ENCODE results near the gene PFN1.

- TF ChIP-seq EZH2 (IDR thresholded peaks at IDR 0.05; ENCODE audit: insufficient read depth, poor library complexity, severe bottlenecking) (no peak), EZH2phosphoT487 (IDR thresholded peaks at IDR 0.05; ENCODE audit: insufficient read depth, low read depth) (no peak)
Measured at GRCh38 chr17:4956493-4957061, 8.2 kb upstream of the PFN1 start.
